Fibroblast of villous mesenchyme (primary cell): ENCODE data around the gene ADCY3. TPM values are rescaled to one million over a fixed set of nuclear protein-coding genes. Genes with fewer than 3 reads are reported as not detected.

Experiments
- DNase-seq: peaks from one replicate; pipeline ENCODE4 v3.0.0-alpha.2; 2010; ENCODE audit warnings: low read depth
- H3K4me3 ChIP-seq: 2 replicates; pipeline ENCODE4 v1.5.1; 2011; ENCODE audit warnings: low read depth, mild to moderate bottlenecking, low read length
- small RNA-seq: library from RNA; depleted of rRNA; stranded (forward); fragments of <200 nt; gene quantifications from one replicate; pipeline ENCODE3, GENCODE V24; 2012
- total RNA-seq: library from RNA; depleted of rRNA; stranded (reverse); fragments of >200 nt; gene quantifications from 2 replicates; pipeline ENCODE4 v1.2.3, GENCODE V29; 2012
- TF ChIP-seq, protein P1 (sequence below): IDR thresholded peaks from 2 replicates; pipeline ENCODE4 v1.5.1; 2012; ENCODE audit warnings: low read depth, mild to moderate bottlenecking, low read length; ENCODE audit not compliant: insufficient read depth

Gene ADCY3
- total RNA-seq, 1 donor: 43.2 TPM

DNA sequence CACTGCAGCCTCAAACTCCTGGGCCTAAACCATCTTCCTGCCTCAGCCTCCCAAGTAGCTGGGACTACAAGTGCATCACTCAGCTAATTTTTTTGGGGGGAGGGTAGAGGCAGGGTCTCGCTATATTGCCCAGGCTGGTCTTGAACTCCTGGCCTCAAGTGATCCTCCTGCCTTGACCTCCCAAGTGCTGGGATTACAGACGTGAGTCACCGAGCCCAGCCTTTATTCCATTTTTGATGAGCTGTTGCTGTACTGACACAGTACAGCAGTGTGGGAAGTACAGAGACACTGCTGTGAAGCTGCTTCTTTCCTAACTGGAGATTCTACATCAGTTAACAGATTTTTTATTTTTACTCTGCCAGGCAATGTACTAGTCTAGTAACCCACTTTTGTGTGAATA, 145.7 kb downstream of the ADCY3 start:
- no peak for DNase-seq

DNA sequence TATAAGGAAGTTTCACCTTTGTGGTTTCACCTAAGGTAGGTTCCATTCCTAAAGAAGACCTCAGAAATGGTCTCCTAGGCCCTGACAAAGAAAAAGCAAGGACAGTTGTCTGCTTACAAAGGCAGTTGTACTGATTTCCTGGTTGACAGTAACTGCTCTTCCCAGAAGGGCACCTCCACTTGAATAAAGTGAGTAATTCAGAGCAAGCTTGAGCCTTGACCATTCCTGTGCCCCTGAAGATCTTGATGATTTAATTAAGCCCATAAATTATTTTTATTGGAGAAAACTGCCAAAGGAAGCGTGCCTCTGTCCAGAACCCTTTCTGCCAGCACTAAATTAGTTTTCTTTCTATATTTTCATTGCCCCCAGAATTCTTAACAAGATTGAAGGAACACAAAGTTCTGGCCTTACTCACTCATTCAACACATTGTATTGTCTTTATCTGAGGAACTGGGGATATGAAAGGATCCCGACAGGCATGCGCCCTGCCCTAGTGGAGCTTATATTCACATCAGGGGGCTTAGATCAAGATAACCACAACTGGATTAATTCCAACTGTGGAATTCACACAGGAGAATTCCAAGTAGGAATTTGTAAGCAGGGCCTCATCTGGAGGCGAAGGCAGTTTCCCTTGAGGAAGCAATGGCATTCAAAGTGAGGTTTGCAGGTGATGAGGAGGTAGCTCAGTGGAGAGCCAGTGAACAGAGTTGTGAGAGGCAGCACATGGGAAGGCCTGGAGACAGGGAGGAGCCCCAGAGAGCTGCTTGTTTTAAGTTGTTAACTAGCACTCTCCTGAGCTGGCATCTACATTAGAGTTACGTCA, 148.1 kb downstream of the ADCY3 start:
- no peak overlapping the region for H3K4me3 ChIP-seq
- DNase-seq: no peak
- TF ChIP-seq, protein P1, sequence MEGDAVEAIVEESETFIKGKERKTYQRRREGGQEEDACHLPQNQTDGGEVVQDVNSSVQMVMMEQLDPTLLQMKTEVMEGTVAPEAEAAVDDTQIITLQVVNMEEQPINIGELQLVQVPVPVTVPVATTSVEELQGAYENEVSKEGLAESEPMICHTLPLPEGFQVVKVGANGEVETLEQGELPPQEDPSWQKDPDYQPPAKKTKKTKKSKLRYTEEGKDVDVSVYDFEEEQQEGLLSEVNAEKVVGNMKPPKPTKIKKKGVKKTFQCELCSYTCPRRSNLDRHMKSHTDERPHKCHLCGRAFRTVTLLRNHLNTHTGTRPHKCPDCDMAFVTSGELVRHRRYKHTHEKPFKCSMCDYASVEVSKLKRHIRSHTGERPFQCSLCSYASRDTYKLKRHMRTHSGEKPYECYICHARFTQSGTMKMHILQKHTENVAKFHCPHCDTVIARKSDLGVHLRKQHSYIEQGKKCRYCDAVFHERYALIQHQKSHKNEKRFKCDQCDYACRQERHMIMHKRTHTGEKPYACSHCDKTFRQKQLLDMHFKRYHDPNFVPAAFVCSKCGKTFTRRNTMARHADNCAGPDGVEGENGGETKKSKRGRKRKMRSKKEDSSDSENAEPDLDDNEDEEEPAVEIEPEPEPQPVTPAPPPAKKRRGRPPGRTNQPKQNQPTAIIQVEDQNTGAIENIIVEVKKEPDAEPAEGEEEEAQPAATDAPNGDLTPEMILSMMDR: no peak

More for the DNA sequence above, 145.7 kb downstream of the ADCY3 start:
- TF ChIP-seq, protein P1: no peak
- H3K4me3 ChIP-seq: no peak overlapping the region

DNA sequence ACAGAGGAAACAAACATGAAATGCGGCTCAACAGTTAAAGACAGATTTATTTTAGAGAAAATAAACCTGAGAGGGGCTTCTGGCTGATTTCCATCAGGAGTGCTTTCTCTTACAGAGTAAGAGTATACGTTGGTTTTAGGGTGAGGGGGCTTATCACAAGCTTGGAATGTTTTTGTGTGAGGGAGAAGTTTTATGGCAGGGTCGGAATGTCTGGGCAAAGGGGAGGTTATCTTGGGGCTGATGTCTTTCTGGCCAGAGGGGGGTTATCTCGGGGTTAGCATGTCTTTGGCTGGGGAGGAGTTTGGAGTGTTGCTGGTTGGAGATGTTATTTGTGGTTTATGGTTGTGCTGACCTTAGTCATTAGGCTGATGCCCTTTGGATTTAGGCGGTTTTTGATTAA, 149.0 kb downstream of the ADCY3 start:
- no peak for DNase-seq
- no peak overlapping the region for H3K4me3 ChIP-seq
- TF ChIP-seq, protein P1: no peak

Small RNA genes lying within 50 kb of the gene (small RNA-seq; reads per million reads assigned to genes)
- gene AC013267.1 (not detected), gene RF00016 (not detected)

Other genes starting within 250 kb of the ADCY3 start
- 15.1 and 27.4 TPM in 2 replicates for gene PTRHD1, start 126.8 kb downstream of the ADCY3 start, total RNA-seq
- gene CENPO, start 126.8 kb downstream of the ADCY3 start, total RNA-seq: 19.6 and 26.3 TPM in 2 replicates
- gene DNAJC27, start 51.7 kb upstream of the ADCY3 start, total RNA-seq: 5.2 TPM in 2 replicates
- gene EFR3B, start 121.8 kb upstream of the ADCY3 start, total RNA-seq: under 0.01 TPM in 2 replicates
- 0.32 TPM in 1 of 2 replicates, not detected in the other for gene POMC, start 248.3 kb upstream of the ADCY3 start, total RNA-seq